Iris pigment epithelial cell (primary cell): Measurements from ENCODE around the gene PAX5.

Experiments
- DNase-seq: peaks from one replicate; pipeline ENCODE4 v3.0.0-alpha.2; 2011; ENCODE audit warnings: low read depth

PAX5 gene

GRCh38 chr9:37025071-37025822 lies 8.8 kb downstream of the PAX5 start:
- no peak for DNase-seq

GRCh38 chr9:37017546-37017945 lies 16.5 kb downstream of the PAX5 start:
- DNase-seq = no peak

- no peak for DNase-seq
Measured at GRCh38 chr9:37011530-37011929, 22.5 kb downstream of the PAX5 start.

- DNase-seq = no peak
Measured at GRCh38 chr9:37010976-37011375, 23.1 kb downstream of the PAX5 start.

DNA sequence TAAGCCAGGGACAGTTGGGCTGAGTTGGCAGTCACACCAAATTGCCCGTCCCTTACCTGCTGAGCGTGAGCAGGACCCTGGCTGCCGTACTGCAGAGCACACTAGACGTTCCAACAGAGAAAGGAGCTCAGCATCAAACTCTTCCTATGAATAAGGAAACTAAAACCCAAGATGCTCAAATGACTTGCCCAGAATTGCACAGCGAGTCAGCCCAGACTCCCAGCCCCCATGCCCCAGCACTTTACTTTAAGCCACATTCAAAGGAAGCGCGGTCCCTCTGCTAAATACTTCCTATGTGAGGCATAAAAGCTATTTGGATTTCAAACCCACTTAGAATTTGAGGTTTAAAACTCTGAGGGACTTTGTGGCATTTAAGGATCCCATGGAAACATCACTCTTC lies 23.9 kb downstream of the PAX5 start:
- DNase-seq = no peak

GRCh38 chr9:37007295-37007694 lies 26.8 kb downstream of the PAX5 start:
- DNase-seq = no peak

GRCh38 chr9:37005517-37006140 lies 28.4 kb downstream of the PAX5 start:
- no peak for DNase-seq

DNA sequence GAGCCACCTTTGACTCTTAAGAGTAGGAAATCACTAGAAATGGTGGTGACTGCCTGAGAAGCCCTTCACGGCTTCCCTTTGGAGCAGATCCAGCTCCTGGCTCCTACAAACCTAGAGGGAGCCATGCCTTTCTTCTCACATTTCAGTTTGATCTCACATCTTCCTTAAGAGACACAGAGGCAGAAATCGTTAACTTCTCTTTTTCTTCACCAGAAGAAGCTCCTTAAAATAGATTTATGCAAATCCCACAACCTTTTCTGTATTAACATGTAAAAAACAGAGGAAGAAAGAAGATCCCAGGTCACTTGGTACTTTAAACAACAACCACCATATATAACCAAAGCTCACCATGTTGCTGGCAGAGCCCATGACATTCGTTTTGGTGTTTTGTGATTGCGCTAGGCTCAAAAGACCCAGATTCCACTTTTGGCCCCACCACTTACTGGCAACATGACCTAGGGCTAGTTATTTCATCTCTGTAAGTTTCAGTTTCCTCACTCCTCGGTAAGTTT lies 29.6 kb downstream of the PAX5 start:
- no peak for DNase-seq

- no peak for DNase-seq
Measured at GRCh38 chr9:37002413-37003217, 31.5 kb downstream of the PAX5 start.

GRCh38 chr9:37002036-37002412 lies 32.0 kb downstream of the PAX5 start:
- DNase-seq = no peak

- DNase-seq = no peak
Measured at GRCh38 chr9:37001459-37001858, 32.6 kb downstream of the PAX5 start.

- DNase-seq = no peak
Measured at GRCh38 chr9:36999728-37000333, 34.2 kb downstream of the PAX5 start.

GRCh38 chr9:36997414-36997813 lies 36.7 kb downstream of the PAX5 start:
- peak; percentile 28 for DNase-seq

DNA sequence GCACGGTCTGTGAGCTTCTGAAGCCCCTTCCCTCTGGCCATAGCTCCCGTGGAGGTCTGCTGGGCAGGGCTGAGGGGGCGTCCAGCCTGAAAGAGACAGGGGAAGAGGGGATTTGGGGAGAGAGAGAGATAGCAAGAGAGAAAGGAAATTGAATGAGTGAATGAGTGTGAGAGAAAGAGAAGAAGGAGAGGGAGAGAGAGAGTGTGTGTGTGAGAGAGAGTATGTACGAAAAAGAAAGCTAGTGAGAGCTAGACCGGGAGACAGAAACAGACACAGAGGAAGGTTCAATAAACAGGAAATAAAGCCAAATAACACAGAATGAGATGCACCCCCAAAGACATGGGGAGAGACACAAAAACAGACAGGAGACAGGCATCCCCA lies 37.4 kb downstream of the PAX5 start:
- DNase-seq = no peak

DNA sequence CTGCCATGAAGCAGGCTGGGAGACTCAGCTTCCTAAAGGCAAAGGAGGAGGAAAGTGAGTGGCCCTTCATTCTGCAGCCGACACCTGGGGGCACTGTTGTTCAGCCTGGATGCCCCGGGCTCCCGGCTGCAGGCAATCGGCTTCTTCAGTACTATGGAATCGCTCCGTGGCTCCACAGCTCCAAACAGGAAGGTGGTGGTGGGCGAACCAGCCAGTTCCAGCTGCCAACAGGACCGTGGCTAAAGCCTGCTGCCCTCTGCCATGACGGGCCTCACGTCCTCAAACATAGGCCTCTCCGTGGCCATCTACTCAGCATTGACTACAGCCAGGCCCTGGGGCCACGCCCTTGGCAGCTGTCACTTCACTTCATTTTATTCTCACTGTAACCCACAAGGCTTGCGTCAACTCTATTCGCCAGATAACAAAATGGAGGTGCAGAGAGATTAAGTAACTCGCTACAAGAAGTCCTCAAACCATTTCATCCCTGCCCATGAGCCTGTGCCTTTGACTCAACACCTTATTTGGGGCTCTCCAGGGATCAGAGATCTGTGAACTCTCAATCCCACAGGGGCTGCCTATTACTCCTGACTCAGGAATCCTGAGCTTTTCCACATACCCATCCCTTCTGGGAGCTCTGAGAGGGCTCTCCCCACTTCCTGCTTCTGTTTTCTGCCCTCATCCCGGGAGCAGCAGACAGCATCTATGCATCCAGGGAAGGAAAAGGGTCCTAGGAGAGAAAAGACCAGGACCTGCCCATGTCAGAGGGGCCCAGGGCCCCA lies 38.0 kb downstream of the PAX5 start:
- DNase-seq = peak; percentile 63

DNA sequence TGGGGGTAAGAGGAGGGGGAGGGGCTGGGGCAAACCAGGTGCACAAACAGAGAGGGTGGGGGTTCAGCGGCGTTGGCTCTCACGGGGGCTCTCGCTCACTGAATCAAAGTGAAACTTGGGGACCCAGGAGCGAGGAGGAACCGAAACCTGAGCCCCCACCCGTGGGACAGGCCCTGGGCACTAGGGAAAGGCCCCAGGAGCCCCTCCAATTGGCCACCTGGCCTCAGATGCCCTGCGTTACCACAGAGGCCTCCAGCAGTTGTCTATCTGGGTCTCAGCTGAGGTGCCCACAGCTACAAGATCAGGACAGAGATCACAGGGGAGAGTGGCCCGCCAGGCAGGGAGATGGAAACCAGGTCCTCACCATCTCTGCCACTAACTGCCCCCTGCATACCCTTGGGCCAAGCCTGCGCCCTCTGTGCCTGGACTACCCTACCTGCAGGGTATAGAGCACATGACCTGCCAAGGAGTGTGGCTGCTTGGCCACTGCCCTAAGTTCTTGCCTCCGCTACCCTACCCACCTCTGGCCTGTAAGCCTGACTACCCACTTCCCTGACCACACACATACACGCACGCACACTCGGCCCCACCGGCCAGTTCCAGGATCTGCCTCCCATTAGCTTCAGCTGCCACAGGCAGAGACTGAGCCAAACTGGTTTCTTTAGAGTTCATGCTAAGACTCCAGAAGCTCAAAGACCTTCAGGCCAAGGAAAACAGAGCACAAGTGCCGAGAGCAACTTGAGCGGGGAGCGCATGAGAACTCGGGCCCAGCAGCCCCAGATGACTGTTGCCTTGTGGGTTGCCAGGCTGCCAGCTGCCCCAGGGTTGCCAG lies 39.9 kb downstream of the PAX5 start:
- no peak for DNase-seq

- DNase-seq = no peak
Measured at GRCh38 chr9:36992501-36993316, 41.4 kb downstream of the PAX5 start.

GRCh38 chr9:36991516-36992134 lies 42.4 kb downstream of the PAX5 start:
- DNase-seq = peak; percentile 21

DNA sequence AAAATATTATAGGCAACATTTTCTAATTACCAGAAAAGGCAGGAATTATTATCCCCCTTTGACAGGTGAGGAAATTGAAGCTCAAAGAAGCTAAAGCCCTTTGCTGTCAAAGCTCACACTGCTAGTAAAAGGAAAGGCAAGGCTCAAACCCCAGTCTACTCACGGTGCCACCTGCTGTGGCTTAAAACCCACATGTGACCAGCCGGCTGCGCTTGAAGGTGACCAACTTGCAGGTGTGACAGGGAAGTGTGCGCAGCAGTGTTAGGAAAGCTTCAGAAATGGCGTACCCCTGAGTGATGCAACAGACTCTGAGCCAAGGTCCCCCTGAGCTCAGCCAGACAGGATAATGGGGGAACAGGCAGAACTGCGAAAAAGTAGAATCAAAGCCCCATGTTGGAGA lies 45.2 kb downstream of the PAX5 start:
- DNase-seq = no peak
